ENCODE measurements around the gene GCN1. TPM values are rescaled to one million over a fixed set of nuclear protein-coding genes. Genes with fewer than 3 reads are reported as not detected.

The GCN1 gene
- total and polyA plus RNA-seq, 2 of the 8 experiments (the other 6 are each of a cell fraction or from before 2014, with no cell fraction given): 61.4 to 133 TPM

DNA sequence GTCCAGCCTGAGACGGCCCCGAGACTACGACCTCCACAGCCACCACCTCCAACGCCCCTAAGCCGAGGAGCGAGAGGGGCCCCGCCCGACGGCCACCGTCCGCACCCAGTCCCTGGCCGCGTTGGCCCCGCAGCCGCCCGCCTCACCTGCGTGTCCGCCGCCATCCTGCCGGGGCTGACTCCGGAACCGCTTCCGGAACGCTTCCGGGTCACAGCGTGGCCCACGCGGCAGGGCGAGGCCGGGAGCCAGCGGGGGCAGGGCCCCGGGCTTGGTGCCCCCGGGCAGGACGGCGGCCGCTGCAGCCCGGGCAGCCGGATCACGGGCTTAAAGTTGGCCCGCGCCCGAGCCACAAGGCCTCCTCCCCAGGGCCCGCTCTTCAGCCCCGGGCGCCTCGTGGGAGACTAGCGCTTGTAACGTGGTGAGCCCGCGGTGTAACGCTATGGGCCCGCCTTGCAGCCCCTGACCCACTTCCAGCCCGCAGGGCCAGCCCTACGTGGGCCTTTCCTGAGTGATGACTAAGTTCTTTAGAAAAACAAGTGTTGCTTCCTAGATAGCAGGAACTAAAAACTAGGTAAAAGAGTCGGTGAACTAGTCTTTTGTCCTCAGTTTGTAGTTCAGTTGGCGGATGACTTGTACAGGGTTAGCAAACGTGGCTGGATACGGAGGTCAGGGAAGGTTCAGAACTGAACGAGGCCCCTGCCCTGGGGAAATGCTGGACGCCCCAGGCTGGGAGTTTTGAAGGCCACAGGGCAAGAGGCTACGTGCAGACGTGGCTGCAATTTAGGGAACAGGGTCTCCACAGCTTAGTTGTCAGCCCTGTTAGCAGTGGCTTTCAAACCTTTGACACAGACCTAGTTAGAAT is at the start of gene GCN1 (continued):
- TF ChIP-seq MAFK (IDR thresholded peaks at IDR 0.05; ENCODE audit: low read depth, low read length) (no peak), EP300 (IDR thresholded peaks at IDR 0.05; ENCODE audit: borderline replicate concordance in 1 of 2, low read depth in 2 of 2, low read length in 2 of 2) (no peak), CBX5 (IDR thresholded peaks at IDR 0.05; ENCODE audit: low read depth, low read length) (no peak), CHD2 (IDR thresholded peaks at IDR 0.05; ENCODE audit: low read length) (peak; percentile 55; the same call in 1 of the 2 replicates), KDM5A (IDR thresholded peaks at IDR 0.05; ENCODE audit: low read length) (peak; percentile 84; the same call in 1 of the 2 replicates), RXRA (IDR thresholded peaks at IDR 0.05; ENCODE audit: insufficient read depth, low read depth, low read length) (no peak), FOSL1 (IDR thresholded peaks at IDR 0.05; ENCODE audit: insufficient read depth, low read depth, low read length) (no peak), ZNF274 (IDR thresholded peaks at IDR 0.05; ENCODE audit: borderline replicate concordance, extremely low read depth, low read length) (no peak), SAP30 (IDR thresholded peaks at IDR 0.05; ENCODE audit: insufficient read depth, insufficient replicate concordance, low read length) (no peak), CEBPB (IDR thresholded peaks at IDR 0.05; ENCODE audit: low read depth, low read length) (no peak), CTBP2 (IDR thresholded peaks at IDR 0.05; ENCODE audit: borderline replicate concordance, insufficient read depth, insufficient read length, low read length) (no peak), KDM4A (IDR thresholded peaks at IDR 0.05; ENCODE audit: low read depth, low read length, severe bottlenecking) (no peak), SP1 (IDR thresholded peaks at IDR 0.05; ENCODE audit: low read depth, low read length) (no peak), SRF (IDR thresholded peaks at IDR 0.05; ENCODE audit: low read depth, low read length) (no peak), NRF1 (IDR thresholded peaks at IDR 0.05; ENCODE audit: low read depth, low read length) (no peak), SIRT6 (IDR thresholded peaks at IDR 0.05; ENCODE audit: low read length) (no peak)
- TF ChIP-seq, protein P1, sequence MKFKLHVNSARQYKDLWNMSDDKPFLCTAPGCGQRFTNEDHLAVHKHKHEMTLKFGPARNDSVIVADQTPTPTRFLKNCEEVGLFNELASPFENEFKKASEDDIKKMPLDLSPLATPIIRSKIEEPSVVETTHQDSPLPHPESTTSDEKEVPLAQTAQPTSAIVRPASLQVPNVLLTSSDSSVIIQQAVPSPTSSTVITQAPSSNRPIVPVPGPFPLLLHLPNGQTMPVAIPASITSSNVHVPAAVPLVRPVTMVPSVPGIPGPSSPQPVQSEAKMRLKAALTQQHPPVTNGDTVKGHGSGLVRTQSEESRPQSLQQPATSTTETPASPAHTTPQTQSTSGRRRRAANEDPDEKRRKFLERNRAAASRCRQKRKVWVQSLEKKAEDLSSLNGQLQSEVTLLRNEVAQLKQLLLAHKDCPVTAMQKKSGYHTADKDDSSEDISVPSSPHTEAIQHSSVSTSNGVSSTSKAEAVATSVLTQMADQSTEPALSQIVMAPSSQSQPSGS (IDR thresholded peaks at IDR 0.05; ENCODE audit: low read length): no peak; the same call in 1 of the 2 replicates
- TF ChIP-seq, protein P2, sequence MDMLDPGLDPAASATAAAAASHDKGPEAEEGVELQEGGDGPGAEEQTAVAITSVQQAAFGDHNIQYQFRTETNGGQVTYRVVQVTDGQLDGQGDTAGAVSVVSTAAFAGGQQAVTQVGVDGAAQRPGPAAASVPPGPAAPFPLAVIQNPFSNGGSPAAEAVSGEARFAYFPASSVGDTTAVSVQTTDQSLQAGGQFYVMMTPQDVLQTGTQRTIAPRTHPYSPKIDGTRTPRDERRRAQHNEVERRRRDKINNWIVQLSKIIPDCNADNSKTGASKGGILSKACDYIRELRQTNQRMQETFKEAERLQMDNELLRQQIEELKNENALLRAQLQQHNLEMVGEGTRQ (IDR thresholded peaks at IDR 0.05; ENCODE audit: low read length): no peak
- TF ChIP-seq, protein P3, sequence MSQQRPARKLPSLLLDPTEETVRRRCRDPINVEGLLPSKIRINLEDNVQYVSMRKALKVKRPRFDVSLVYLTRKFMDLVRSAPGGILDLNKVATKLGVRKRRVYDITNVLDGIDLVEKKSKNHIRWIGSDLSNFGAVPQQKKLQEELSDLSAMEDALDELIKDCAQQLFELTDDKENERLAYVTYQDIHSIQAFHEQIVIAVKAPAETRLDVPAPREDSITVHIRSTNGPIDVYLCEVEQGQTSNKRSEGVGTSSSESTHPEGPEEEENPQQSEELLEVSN (IDR thresholded peaks at IDR 0.05): no peak; the same call in 1 of the 2 replicates
- TF ChIP-seq, protein P4, sequence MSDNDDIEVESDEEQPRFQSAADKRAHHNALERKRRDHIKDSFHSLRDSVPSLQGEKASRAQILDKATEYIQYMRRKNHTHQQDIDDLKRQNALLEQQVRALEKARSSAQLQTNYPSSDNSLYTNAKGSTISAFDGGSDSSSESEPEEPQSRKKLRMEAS (IDR thresholded peaks at IDR 0.05): peak; percentile 96

All from H1 (cell line).